ENCODE measurements around the gene SCYL1.

SCYL1 gene

DNA sequence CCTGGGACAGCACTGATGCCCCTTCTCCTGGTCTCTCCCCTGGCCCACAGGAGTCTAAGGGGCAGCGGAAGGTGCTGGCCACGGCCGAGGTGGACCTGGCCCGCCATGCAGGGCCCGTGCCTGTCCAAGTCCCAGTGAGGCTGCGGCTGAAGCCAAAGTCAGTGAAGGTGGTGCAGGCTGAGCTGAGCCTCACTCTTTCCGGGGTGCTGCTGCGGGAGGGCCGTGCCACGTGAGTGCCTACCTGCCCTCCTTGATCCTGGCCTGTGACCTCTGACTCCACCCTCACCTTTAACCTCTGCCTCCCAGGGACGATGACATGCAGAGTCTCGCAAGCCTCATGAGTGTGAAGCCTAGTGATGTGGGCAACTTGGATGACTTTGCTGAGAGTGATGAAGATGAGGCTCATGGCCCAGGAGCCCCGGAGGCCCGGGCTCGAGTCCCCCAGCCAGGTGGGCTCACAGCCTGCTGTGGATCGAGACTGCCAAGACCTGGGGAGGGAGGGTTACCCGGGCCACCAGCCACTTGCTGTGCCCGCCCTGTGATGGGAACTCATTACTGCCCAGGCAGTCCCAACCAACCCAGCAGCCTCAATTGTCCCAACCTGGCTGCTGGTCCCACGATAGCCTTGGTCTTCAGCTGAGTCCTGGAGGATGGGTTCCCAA is 55.3 kb downstream of the SCYL1 start:
- TF ChIP-seq, protein P1, sequence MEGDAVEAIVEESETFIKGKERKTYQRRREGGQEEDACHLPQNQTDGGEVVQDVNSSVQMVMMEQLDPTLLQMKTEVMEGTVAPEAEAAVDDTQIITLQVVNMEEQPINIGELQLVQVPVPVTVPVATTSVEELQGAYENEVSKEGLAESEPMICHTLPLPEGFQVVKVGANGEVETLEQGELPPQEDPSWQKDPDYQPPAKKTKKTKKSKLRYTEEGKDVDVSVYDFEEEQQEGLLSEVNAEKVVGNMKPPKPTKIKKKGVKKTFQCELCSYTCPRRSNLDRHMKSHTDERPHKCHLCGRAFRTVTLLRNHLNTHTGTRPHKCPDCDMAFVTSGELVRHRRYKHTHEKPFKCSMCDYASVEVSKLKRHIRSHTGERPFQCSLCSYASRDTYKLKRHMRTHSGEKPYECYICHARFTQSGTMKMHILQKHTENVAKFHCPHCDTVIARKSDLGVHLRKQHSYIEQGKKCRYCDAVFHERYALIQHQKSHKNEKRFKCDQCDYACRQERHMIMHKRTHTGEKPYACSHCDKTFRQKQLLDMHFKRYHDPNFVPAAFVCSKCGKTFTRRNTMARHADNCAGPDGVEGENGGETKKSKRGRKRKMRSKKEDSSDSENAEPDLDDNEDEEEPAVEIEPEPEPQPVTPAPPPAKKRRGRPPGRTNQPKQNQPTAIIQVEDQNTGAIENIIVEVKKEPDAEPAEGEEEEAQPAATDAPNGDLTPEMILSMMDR (IDR thresholded peaks at IDR 0.05; ENCODE audit: borderline replicate concordance, control extremely low read depth, extremely low read depth, insufficient read depth, missing control alignments) = no peak
- no peak for DNase-seq (ENCODE audit: low spot score)
- in situ Hi-C loops (cut with MboI; ENCODE audit: low sequenced_read_pairs, unreplicated experiment) = no loop called here

DNA sequence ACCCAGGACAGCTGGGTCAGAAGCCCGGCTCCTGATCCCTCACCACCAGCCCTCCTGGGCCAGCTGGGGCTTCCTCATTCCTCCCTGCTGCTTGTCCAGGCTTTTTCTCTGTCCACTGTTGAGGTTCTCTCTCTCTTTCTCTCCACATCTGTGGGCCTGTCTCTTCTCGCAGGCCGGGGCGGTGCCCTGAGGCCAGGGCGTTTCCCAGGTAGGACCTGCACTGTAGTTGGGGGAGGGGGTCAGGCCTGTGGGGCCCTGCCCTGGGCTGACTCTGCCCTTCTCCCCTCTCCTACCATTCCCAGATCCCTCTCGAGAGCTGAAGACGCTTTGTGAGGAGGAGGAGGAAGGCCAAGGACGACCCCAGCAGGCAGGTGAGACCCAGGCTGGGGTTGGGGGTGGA is 55.9 kb downstream of the SCYL1 start:
- TF ChIP-seq, protein P1 (IDR thresholded peaks at IDR 0.05; ENCODE audit: borderline replicate concordance, control extremely low read depth, extremely low read depth, insufficient read depth, missing control alignments) = no peak
- DNase-seq (ENCODE audit: low spot score) = no peak
- in situ Hi-C loops (cut with MboI; ENCODE audit: low sequenced_read_pairs, unreplicated experiment) = no loop called here

DNA sequence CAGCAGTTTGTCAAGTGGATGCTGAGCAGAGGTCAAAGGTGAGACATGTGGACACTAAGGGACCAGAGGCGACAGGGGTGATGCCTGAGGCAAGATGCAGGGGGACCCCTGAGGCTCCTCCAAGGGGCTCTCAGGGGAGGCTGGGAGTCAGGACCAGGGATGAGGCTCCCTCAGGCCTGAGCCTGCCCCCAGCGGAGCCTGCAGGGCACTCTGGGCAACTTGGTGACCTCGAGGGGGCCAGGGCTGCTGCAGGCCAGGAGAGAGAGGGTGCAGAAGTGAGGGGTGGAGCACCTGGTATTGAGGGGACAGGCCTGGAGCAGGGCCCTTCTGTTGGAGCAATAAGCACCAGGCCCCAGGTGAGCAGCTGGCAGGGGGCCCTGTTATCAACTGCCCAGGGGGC is 57.0 kb downstream of the SCYL1 start:
- in situ Hi-C loops (cut with MboI; ENCODE audit: low sequenced_read_pairs, unreplicated experiment) = no loop called here
- TF ChIP-seq, protein P1 (IDR thresholded peaks at IDR 0.05; ENCODE audit: borderline replicate concordance, control extremely low read depth, extremely low read depth, insufficient read depth, missing control alignments) = no peak
- DNase-seq (ENCODE audit: low spot score) = no peak

DNA sequence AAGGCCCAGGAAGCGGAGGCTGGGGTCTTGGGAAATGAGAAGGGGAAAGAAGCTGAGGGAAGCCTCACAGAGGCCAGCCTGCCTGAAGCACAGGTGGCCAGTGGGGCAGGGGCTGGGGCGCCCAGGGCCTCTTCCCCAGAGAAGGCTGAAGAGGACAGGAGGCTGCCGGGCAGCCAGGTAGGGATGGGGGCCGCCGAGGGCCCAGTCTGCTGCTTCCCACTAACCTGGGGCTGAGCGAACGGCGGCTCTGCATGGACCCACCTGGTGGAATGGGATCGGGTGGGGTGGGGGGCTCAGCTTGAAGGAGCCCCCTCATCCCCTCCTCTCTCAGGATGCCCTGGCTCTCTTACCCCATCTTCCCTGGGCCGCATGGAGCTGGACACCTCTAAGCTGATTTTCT is 58.7 kb downstream of the SCYL1 start:
- in situ Hi-C loops (cut with MboI; ENCODE audit: low sequenced_read_pairs, unreplicated experiment) = no loop called here
- no peak for DNase-seq (ENCODE audit: low spot score)

DNA sequence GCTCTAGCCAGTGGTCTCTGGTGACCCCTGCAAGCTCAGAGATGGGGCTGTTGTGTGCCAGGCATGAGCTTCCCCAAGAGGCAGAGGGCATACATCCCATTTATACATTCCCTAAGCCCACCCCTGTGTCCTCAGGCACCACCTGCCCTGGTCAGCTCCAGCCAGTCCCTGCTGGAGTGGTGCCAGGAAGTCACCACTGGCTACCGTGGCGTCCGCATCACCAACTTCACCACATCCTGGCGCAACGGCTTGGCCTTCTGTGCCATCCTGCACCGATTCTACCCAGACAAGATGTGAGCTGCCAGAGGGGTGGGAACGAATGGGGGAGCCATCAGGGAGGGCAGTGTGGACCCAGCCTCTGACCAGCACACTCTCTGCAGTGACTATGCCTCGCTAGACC is 59.2 kb downstream of the SCYL1 start:
- DNase-seq (ENCODE audit: low spot score) = no peak
- TF ChIP-seq, protein P1 (IDR thresholded peaks at IDR 0.05; ENCODE audit: borderline replicate concordance, control extremely low read depth, extremely low read depth, insufficient read depth, missing control alignments) = no peak
- in situ Hi-C loops (cut with MboI; ENCODE audit: low sequenced_read_pairs, unreplicated experiment) = no loop called here

More for the DNA sequence above, 58.7 kb downstream of the SCYL1 start:
- TF ChIP-seq, protein P1 (IDR thresholded peaks at IDR 0.05; ENCODE audit: borderline replicate concordance, control extremely low read depth, extremely low read depth, insufficient read depth, missing control alignments) = no peak

DNA sequence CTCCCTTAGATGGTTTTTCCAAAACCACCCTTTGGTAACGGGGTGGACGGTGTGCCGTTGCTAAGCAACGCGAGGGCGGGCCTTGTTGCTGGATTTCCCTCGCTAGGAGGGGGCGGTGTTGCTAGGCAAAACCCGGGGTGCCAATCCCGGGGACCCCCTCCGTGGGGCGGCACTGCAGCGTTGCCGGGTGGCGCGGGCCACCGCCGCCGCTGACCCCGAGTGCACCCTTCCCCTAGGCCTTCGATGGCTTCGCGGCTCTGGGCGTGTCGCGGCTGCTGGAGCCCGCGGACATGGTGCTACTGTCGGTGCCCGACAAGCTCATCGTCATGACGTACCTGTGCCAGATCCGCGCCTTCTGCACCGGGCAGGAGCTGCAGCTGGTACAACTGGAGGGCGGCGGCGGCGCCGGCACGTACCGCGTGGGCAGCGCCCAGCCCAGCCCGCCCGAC is 59.9 kb downstream of the SCYL1 start:
- no peak for DNase-seq (ENCODE audit: low spot score)
- TF ChIP-seq, protein P1 (IDR thresholded peaks at IDR 0.05; ENCODE audit: borderline replicate concordance, control extremely low read depth, extremely low read depth, insufficient read depth, missing control alignments) = no peak
- in situ Hi-C loops (cut with MboI; ENCODE audit: low sequenced_read_pairs, unreplicated experiment) = no loop called here
